CD14-positive monocyte (primary cell): ENCODE data around the gene BAG3. TPM values are rescaled to one million over a fixed set of nuclear protein-coding genes. Genes with fewer than 3 reads are reported as not detected.
A peak's percentile ranks its signal among the peaks of the same experiment; 100 is the strongest.

Experiments
- DNase-seq, 3 donors: peaks; one replicate each; pipeline ENCODE4 v3.0.0-alpha.2; 2011 to 2022
- H2AFZ ChIP-seq: 2 replicates; pipeline ENCODE4 v1.6.0; 2012; ENCODE audit warnings: mild to moderate bottlenecking, low read depth, low read length, inconsistent platforms; ENCODE audit not compliant: insufficient read depth, poor library complexity, severe bottlenecking
- H3K27ac ChIP-seq, 2 donors: 1 replicate in 1 of 2; 2 replicates in 1 of 2; pipeline ENCODE4 v1.5.1; 2012 to 2013; ENCODE audit warnings: low read length in 2 of 2, control low read depth in 1 of 2, inconsistent platforms in 1 of 2, low read depth in 1 of 2, mild to moderate bottlenecking in 1 of 2
- H3K27me3 ChIP-seq, 2 donors: one replicate each; pipeline versions ENCODE4 v1.6.0 to v1.6.1; 2011 to 2013; ENCODE audit warnings: low read length in 2 of 2; ENCODE audit not compliant: control insufficient read depth in 2 of 2, insufficient read depth in 2 of 2
- H3K36me3 ChIP-seq, 2 donors: replicated peaks in 1 of 2; 1 replicate in 1 of 2; 2 replicates in 1 of 2; pipeline versions ENCODE4 v1.5.1 to v1.6.1; 2012 to 2013; ENCODE audit warnings: low read length in 2 of 2, control low read depth in 1 of 2, inconsistent platforms in 1 of 2, mild to moderate bottlenecking in 1 of 2; ENCODE audit not compliant: insufficient read depth in 2 of 2, control insufficient read depth in 1 of 2
- H3K4me1 ChIP-seq, 2 donors: 1 replicate in 1 of 2; 2 replicates in 1 of 2; pipeline versions ENCODE4 v1.5.1 to v1.6.1; 2012 to 2013; ENCODE audit warnings: low read length in 2 of 2, control low read depth in 1 of 2, inconsistent platforms in 1 of 2, mild to moderate bottlenecking in 1 of 2, moderate library complexity in 1 of 2; ENCODE audit not compliant: insufficient read depth in 2 of 2, control insufficient read depth in 1 of 2
- H3K4me2 ChIP-seq: replicated peaks from 2 replicates; pipeline ENCODE3; 2012; ENCODE audit warnings: low read length, moderate library complexity, mild to moderate bottlenecking; ENCODE audit not compliant: poor library complexity, severe bottlenecking; ENCODE audit errors: extremely low read depth
- H3K4me3 ChIP-seq, 3 experiments: fragments of 200-600 bp in 1 of 3; sonication (generic) in 1 of 3; replicated peaks in 1 of 3; 1 replicate in 2 of 3; 2 replicates in 1 of 3; pipeline ENCODE4 v1.5.1; 2011 to 2013; ENCODE audit warnings: low read length in 3 of 3, mild to moderate bottlenecking in 3 of 3, control low read depth in 2 of 3, low read depth in 2 of 3, inconsistent platforms in 1 of 3, moderate library complexity in 1 of 3
- H3K79me2 ChIP-seq: 2 replicates; pipeline ENCODE4 v1.6.0; 2012; ENCODE audit warnings: mild to moderate bottlenecking, control low read depth, inconsistent platforms, low read length, moderate library complexity; ENCODE audit not compliant: insufficient read depth
- H3K9ac ChIP-seq: 2 replicates; pipeline ENCODE4 v1.6.0; 2017; ENCODE audit warnings: low read length, mild to moderate bottlenecking; ENCODE audit not compliant: insufficient read depth, poor library complexity, severe bottlenecking
- H3K9me3 ChIP-seq, 2 donors: replicated peaks in 1 of 2; 1 replicate in 1 of 2; 2 replicates in 1 of 2; pipeline versions ENCODE4 v1.5.1 to v1.6.1; 2012 to 2013; ENCODE audit warnings: low read length in 2 of 2, control low read depth in 1 of 2; ENCODE audit not compliant: control insufficient read depth in 1 of 2, insufficient read depth in 1 of 2
- H4K20me1 ChIP-seq: 2 replicates; pipeline ENCODE4 v1.6.0; 2012; ENCODE audit warnings: mild to moderate bottlenecking, low read length, control low read depth, moderate library complexity; ENCODE audit not compliant: insufficient read depth
- H3K27ac Mint-ChIP-seq, 7 donors: one replicate each; pipeline ENCODE4 v1.8.0; 2020; ENCODE audit warnings: mild to moderate bottlenecking in 7 of 7, mixed read lengths in 7 of 7, moderate library complexity in 6 of 7, inconsistent platforms in 2 of 7
- H3K27me3 Mint-ChIP-seq, 3 donors: one replicate each; pipeline ENCODE4 v1.8.0; 2021 to 2022; ENCODE audit warnings: low read depth in 3 of 3, mild to moderate bottlenecking in 3 of 3, mixed read lengths in 3 of 3, moderate library complexity in 3 of 3, inconsistent platforms in 1 of 3
- H3K36me3 Mint-ChIP-seq, 2 donors: one replicate each; pipeline ENCODE4 v1.8.0; 2020; ENCODE audit warnings: mixed read lengths in 2 of 2, inconsistent platforms in 1 of 2, mild to moderate bottlenecking in 1 of 2
- H3K4me1 Mint-ChIP-seq: one replicate; pipeline ENCODE4 v1.8.0; 2020; ENCODE audit warnings: mild to moderate bottlenecking, mixed read lengths
- H3K4me3 Mint-ChIP-seq, 2 donors: one replicate each; pipeline ENCODE4 v1.8.0; 2020; ENCODE audit warnings: mild to moderate bottlenecking in 2 of 2, mixed read lengths in 2 of 2, moderate library complexity in 1 of 2
- H3K9me3 Mint-ChIP-seq, 7 donors: one replicate each; pipeline ENCODE4 v1.8.0; 2020 to 2022; ENCODE audit warnings: mixed read lengths in 7 of 7, mild to moderate bottlenecking in 6 of 7, moderate library complexity in 6 of 7, inconsistent platforms in 2 of 7
- CTCF ChIP-seq: fragments of 200-600 bp; IDR thresholded peaks from one replicate; pipeline ENCODE4 v1.8.0; 2022; ENCODE audit warnings: antibody characterized with exemption, mild to moderate bottlenecking
- WGBS: methylation state at CpG from one replicate; pipeline ENCODE4 v1.1.5; 2013; ENCODE audit warnings: missing lambda C conversion rate; ENCODE audit not compliant: insufficient coverage; 5-methylcytosine and 5-hydroxymethylcytosine counted together
- intact Hi-C, 2 donors: fragments of 100-400 bp; cut with micrococcal nuclease; formaldehyde crosslinking; loops; one replicate each; pipeline versions ENCODE4 v1.15.0 to v1.15.1; 2023
- polyA plus RNA-seq, 3 donors: library from polyadenylated mRNA; depleted of rRNA in 1 of 3; unstranded in 2 of 3; stranded (reverse) in 1 of 3; fragments of 300-500 nt in 2 of 3; fragments of >200 nt in 1 of 3; fragmentation: Illumina TruSeq in 2 of 3; gene quantifications; 1 replicate in 2 of 3; 2 replicates in 1 of 3; pipeline ENCODE4 v1.2.3, GENCODE V29; 2012 to 2021

The BAG3 gene
- polyA plus RNA-seq, 3 donors = 1.0 to 10.2 (median 2.8) TPM

DNA sequence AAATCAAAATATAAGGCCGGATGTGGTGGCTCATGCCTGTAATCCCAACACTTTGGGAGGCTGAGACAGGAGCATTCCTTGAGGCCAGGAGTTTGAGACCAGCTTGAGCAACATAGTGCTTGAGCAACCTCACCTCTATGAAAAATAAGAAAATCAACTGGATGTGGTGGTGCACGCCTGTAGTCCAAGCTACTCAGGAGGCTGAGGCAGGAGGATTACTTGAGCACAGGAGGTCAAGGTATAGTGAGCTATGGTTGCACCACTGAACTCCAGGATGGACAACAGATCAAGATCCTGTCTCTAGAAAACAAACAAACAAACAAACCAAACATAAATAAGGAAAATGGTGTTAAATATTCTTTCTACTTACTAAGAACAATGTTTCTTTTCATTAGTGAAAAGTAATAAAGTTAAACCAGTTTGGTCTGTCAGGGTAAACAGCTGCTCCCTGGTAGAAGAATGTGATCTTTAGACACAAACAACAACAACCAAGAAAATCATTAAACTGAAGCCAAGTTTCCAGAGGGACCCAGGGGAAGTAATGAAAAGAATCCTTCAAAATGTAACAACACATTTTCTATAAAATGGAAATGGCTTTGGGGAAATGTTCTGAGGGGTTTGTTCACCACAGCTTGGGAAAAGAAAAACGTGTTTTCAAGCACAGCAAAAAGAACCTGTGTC, 17.5 kb upstream of the BAG3 start:
- no peaks in the 10 kb centered on the region for H3K36me3 Mint-ChIP-seq
- no peak for DNase-seq
- peak overlapping the region in 1 of 7 donors; percentile 70 for H3K27ac Mint-ChIP-seq
- no peak overlapping the region for H3K4me2 ChIP-seq
- no peak overlapping the region for H3K27ac ChIP-seq
- TF ChIP-seq CTCF = no peak
- H3K79me2 ChIP-seq = no peaks in the 10 kb centered on the region
- no peak overlapping the region for H3K4me3 ChIP-seq
- no peaks in the 10 kb centered on the region for H3K36me3 ChIP-seq
- no peak overlapping the region for H3K4me3 Mint-ChIP-seq
- H3K27me3 Mint-ChIP-seq = peaks cover 0 to 8% (median 0%) of the 10 kb centered on the region in 3 donors
- H3K27me3 ChIP-seq = no peaks in the 10 kb centered on the region
- H3K9me3 Mint-ChIP-seq = peaks cover 0 to 2% (median 0%) of the 10 kb centered on the region in 7 donors
- peaks cover 3% of the 10 kb centered on the region for H3K4me1 Mint-ChIP-seq
- H2AFZ ChIP-seq = peak overlapping the region; percentile 11
- no peaks in the 10 kb centered on the region for H3K9me3 ChIP-seq
- peaks cover 4% of the 10 kb centered on the region in 2 donors for H3K4me1 ChIP-seq
- intact Hi-C loops = no loop called here
- no peak overlapping the region for H3K9ac ChIP-seq
- H4K20me1 ChIP-seq = no peaks in the 10 kb centered on the region
- no CpG with 5 or more reads among the region's 3 CpGs for WGBS

- Mint-ChIP-seq H3K4me1 (peaks cover 3% of the 10 kb centered on the region), H3K9me3 (peaks cover 0 to 2% (median 0%) of the 10 kb centered on the region in 7 donors), H3K27me3 (peaks cover 0 to 8% (median 0%) of the 10 kb centered on the region in 3 donors), H3K4me3 (no peak overlapping the region), H3K27ac (no peak overlapping the region), H3K36me3 (no peaks in the 10 kb centered on the region)
- no peaks in the 10 kb centered on the region for H4K20me1 ChIP-seq
- H3K27me3 ChIP-seq = no peaks in the 10 kb centered on the region
- no peaks in the 10 kb centered on the region for H3K9me3 ChIP-seq
- TF ChIP-seq CTCF = no peak
- no peak overlapping the region for H3K4me3 ChIP-seq
- no peaks in the 10 kb centered on the region for H3K36me3 ChIP-seq
- intact Hi-C loops = no loop called here
- no peak overlapping the region for H3K4me2 ChIP-seq
- no CpG with 5 or more reads among the region's 1 CpG for WGBS
- H2AFZ ChIP-seq = peak overlapping the region; percentile 11
- H3K79me2 ChIP-seq = no peaks in the 10 kb centered on the region
- no peak for DNase-seq
- no peak overlapping the region for H3K27ac ChIP-seq
- H3K4me1 ChIP-seq = peaks cover 4% of the 10 kb centered on the region in 2 donors
- no peak overlapping the region for H3K9ac ChIP-seq
Observed at GRCh38 chr10:119634219-119634544, 17.0 kb upstream of the BAG3 start.
